ENCODE measurements around the gene INTS12. TPM values are rescaled to one million over a fixed set of nuclear protein-coding genes. Genes with fewer than 3 reads are reported as not detected.

The INTS12 gene
- total and polyA plus RNA-seq, 4 donors = 15.0 to 24.1 (median 17.2) TPM

- H3K27me3 ChIP-seq (ENCODE audit: control insufficient read depth in 3 of 3, insufficient read depth in 3 of 3, low read length in 2 of 3) = no peaks in the 10 kb centered on the region
- WGBS, 2 donors = 39 to 57% methylated on average over 5 of the region's 5 CpGs
- H3K9ac ChIP-seq (ENCODE audit: insufficient read depth in 1 of 2, low read length in 2 of 2) = no peak overlapping the region
- DNase-seq (peak in 2 of 3 donors; percentile 50 to 66), ATAC-seq (ENCODE audit: insufficient read depth, low FRiP score) (no peak)
- H3K4me3 ChIP-seq = no peak overlapping the region
- no peaks in the 10 kb centered on the region for H3K9me3 ChIP-seq (ENCODE audit: control insufficient read depth in 4 of 4, insufficient read depth in 3 of 4, low read length in 3 of 4)
- TF ChIP-seq CTCF (IDR thresholded peaks at IDR 0.05; ENCODE audit: control extremely low read depth, extremely low read depth) = no peak
- no peaks in the 10 kb centered on the region for H3K36me3 ChIP-seq (ENCODE audit: control insufficient read depth in 4 of 4, insufficient read depth in 4 of 4, low read length in 4 of 4)
- no peak overlapping the region for H3K27ac ChIP-seq (ENCODE audit: low read depth in 1 of 2, low read length in 1 of 2)
- H3K4me1 ChIP-seq (ENCODE audit: control insufficient read depth in 5 of 5, insufficient read depth in 5 of 5, low read length in 5 of 5) = no peaks in the 10 kb centered on the region
Measured at GRCh38 chr4:105666693-105667092, 41.8 kb downstream of the INTS12 start.

- Histone ChIP-seq H3K36me3 (ENCODE audit: control insufficient read depth in 4 of 4, insufficient read depth in 4 of 4, low read length in 4 of 4) (no peaks in the 10 kb centered on the region), H3K9ac (ENCODE audit: insufficient read depth in 1 of 2, low read length in 2 of 2) (no peak overlapping the region), H3K27me3 (ENCODE audit: control insufficient read depth in 3 of 3, insufficient read depth in 3 of 3, low read length in 2 of 3) (no peaks in the 10 kb centered on the region), H3K9me3 (ENCODE audit: control insufficient read depth in 4 of 4, insufficient read depth in 3 of 4, low read length in 3 of 4) (no peaks in the 10 kb centered on the region), H3K27ac (ENCODE audit: low read depth in 1 of 2, low read length in 1 of 2) (no peak overlapping the region), H3K4me3 (no peak overlapping the region), H3K4me1 (ENCODE audit: control insufficient read depth in 5 of 5, insufficient read depth in 5 of 5, low read length in 5 of 5) (no peaks in the 10 kb centered on the region)
- no peak for ATAC-seq (ENCODE audit: insufficient read depth, low FRiP score)
- TF ChIP-seq CTCF (IDR thresholded peaks at IDR 0.05; ENCODE audit: control extremely low read depth, extremely low read depth) = no peak
- DNase-seq = no peak
- WGBS, 2 donors = 61 to 82% methylated on average over 2 of the region's 2 CpGs
Measured at GRCh38 chr4:105662935-105663675, 45.4 kb downstream of the INTS12 start.

- Histone ChIP-seq H3K4me3 (no peak overlapping the region), H3K36me3 (ENCODE audit: control insufficient read depth in 4 of 4, insufficient read depth in 4 of 4, low read length in 4 of 4) (no peaks in the 10 kb centered on the region), H3K9ac (ENCODE audit: insufficient read depth in 1 of 2, low read length in 2 of 2) (no peak overlapping the region), H3K27ac (ENCODE audit: low read depth in 1 of 2, low read length in 1 of 2) (no peak overlapping the region), H3K9me3 (ENCODE audit: control insufficient read depth in 4 of 4, insufficient read depth in 3 of 4, low read length in 3 of 4) (no peaks in the 10 kb centered on the region), H3K27me3 (ENCODE audit: control insufficient read depth in 3 of 3, insufficient read depth in 3 of 3, low read length in 2 of 3) (no peaks in the 10 kb centered on the region), H3K4me1 (ENCODE audit: control insufficient read depth in 5 of 5, insufficient read depth in 5 of 5, low read length in 5 of 5) (no peaks in the 10 kb centered on the region)
- no peak for DNase-seq
- TF ChIP-seq CTCF (IDR thresholded peaks at IDR 0.05; ENCODE audit: control extremely low read depth, extremely low read depth) = no peak
- ATAC-seq (ENCODE audit: insufficient read depth, low FRiP score) = no peak
- WGBS, 2 donors = 97% methylated on average over 3 of the region's 3 CpGs
Measured at GRCh38 chr4:105661028-105661427, 47.5 kb downstream of the INTS12 start.

GRCh38 chr4:105659190-105659589, 49.3 kb downstream of the INTS12 start:
- TF ChIP-seq CTCF (IDR thresholded peaks at IDR 0.05; ENCODE audit: control extremely low read depth, extremely low read depth) = no peak
- ATAC-seq (ENCODE audit: insufficient read depth, low FRiP score) (no peak), DNase-seq (no peak)
- H3K27ac ChIP-seq (ENCODE audit: low read depth in 1 of 2, low read length in 1 of 2) = no peak overlapping the region
- H3K9ac ChIP-seq (ENCODE audit: insufficient read depth in 1 of 2, low read length in 2 of 2) = no peak overlapping the region
- no peaks in the 10 kb centered on the region for H3K4me1 ChIP-seq (ENCODE audit: control insufficient read depth in 5 of 5, insufficient read depth in 5 of 5, low read length in 5 of 5)
- H3K9me3 ChIP-seq (ENCODE audit: control insufficient read depth in 4 of 4, insufficient read depth in 3 of 4, low read length in 3 of 4) = no peaks in the 10 kb centered on the region
- WGBS, 2 donors = 85 to 89% methylated on average over 6 of the region's 6 CpGs
- no peaks in the 10 kb centered on the region for H3K36me3 ChIP-seq (ENCODE audit: control insufficient read depth in 4 of 4, insufficient read depth in 4 of 4, low read length in 4 of 4)
- no peak overlapping the region for H3K4me3 ChIP-seq
- no peaks in the 10 kb centered on the region for H3K27me3 ChIP-seq (ENCODE audit: control insufficient read depth in 3 of 3, insufficient read depth in 3 of 3, low read length in 2 of 3)

All from lung (tissue), 12 donors.